H1 (cell line): ENCODE data around the gene GNG4. TPM values are rescaled to one million over a fixed set of nuclear protein-coding genes. Genes with fewer than 3 reads are reported as not detected.
"Not testable (repeated sequence)": the region's sequence is repeated elsewhere in the genome, so short reads cannot be mapped to it uniquely, and the experiment has no call there.

Source experiments
- CTCF ChIA-PET: fragments of 300-600 bp; sonication (Branson Sonifier 250); formaldehyde crosslinking; loops from one replicate; lab custom pipeline; 2021; ENCODE audit not compliant: partially characterized antibody; lab: Charles Lee
- POLR2A ChIA-PET: fragments of 300-600 bp; sonication (Branson Sonifier 250); formaldehyde crosslinking; loops from one replicate; lab custom pipeline; 2021; ENCODE audit warnings: inconsistent platforms; ENCODE audit not compliant: partially characterized antibody; lab: Charles Lee
- DNase-seq, 2 experiments: peaks; one replicate each; pipeline versions ENCODE4 v3.0.0 to v3.0.0-alpha.2; 2010 to 2022; ENCODE audit warnings: low spot score in 2 of 2, low read depth in 1 of 2, mixed read lengths in 1 of 2
- FAIRE-seq: peaks from 2 replicates; lab custom pipeline; 2011; peaks lifted over from hg19 to GRCh38; lab: Jason Lieb, UNC
- H2AFZ ChIP-seq: 2 replicates; pipeline ENCODE4 v1.8.1; 2012; ENCODE audit warnings: low read length, inconsistent platforms
- H2AK5ac ChIP-seq: 2 replicates; pipeline ENCODE4 v1.6.1; 2013; ENCODE audit warnings: low read depth, low read length
- H2BK120ac ChIP-seq: replicated peaks from 2 replicates; pipeline ENCODE3; 2013; ENCODE audit warnings: low read depth, low read length, inconsistent platforms
- H2BK12ac ChIP-seq: 2 replicates; pipeline ENCODE4 v1.6.1; 2013; ENCODE audit warnings: low read depth, low read length
- H2BK15ac ChIP-seq: 2 replicates; pipeline ENCODE4 v1.6.1; 2013; ENCODE audit warnings: low read length
- H2BK20ac ChIP-seq: 2 replicates; pipeline ENCODE4 v1.6.1; 2013; ENCODE audit warnings: low read length
- H2BK5ac ChIP-seq: 2 replicates; pipeline ENCODE4 v1.6.1; 2013; ENCODE audit warnings: low read depth, low read length
- H3K14ac ChIP-seq: 2 replicates; pipeline ENCODE4 v1.6.1; 2013; ENCODE audit warnings: inconsistent platforms; ENCODE audit not compliant: insufficient read length
- H3K18ac ChIP-seq: 2 replicates; pipeline ENCODE4 v1.6.1; 2013; ENCODE audit warnings: low read length; ENCODE audit errors: extremely low read depth
- H3K23ac ChIP-seq: 2 replicates; pipeline ENCODE4 v1.6.1; 2013; ENCODE audit warnings: inconsistent platforms; ENCODE audit not compliant: insufficient read length
- H3K23me2 ChIP-seq: 2 replicates; pipeline ENCODE4 v1.6.1; 2013; ENCODE audit warnings: low read depth, low read length
- H3K27ac ChIP-seq: 2 replicates; pipeline ENCODE4 v1.6.1; 2011; ENCODE audit warnings: low read depth, low read length, inconsistent platforms
- H3K27me3 ChIP-seq, 4 experiments: replicated peaks in 1 of 4; 1 replicate in 1 of 4; 2 replicates in 3 of 4; pipeline versions ENCODE4 v1.6.1 to v1.8.1; 2011 to 2013; ENCODE audit warnings: low read length in 3 of 4, mild to moderate bottlenecking in 3 of 4, inconsistent platforms in 2 of 4, mixed read lengths in 2 of 4, moderate library complexity in 1 of 4; ENCODE audit not compliant: control insufficient read depth in 3 of 4, insufficient read depth in 3 of 4; ENCODE audit errors: extremely low read depth in 1 of 4
- H3K36me3 ChIP-seq, 4 experiments: 2 replicates each; pipeline versions ENCODE4 v1.6.1 to v1.8.1; 2011 to 2013; ENCODE audit warnings: mild to moderate bottlenecking in 4 of 4, low read length in 3 of 4, moderate library complexity in 2 of 4, control low read depth in 1 of 4, inconsistent platforms in 1 of 4; ENCODE audit not compliant: insufficient read depth in 4 of 4, control insufficient read depth in 2 of 4
- H3K4ac ChIP-seq: replicated peaks from 2 replicates; pipeline ENCODE3; 2013; ENCODE audit warnings: low read length, low read depth, mixed read lengths, inconsistent platforms; ENCODE audit not compliant: insufficient read length
- H3K4me1 ChIP-seq, 4 experiments: replicated peaks in 1 of 4; 1 replicate in 1 of 4; 2 replicates in 3 of 4; pipeline versions ENCODE4 v1.6.1 to v1.8.1; 2011 to 2013; ENCODE audit warnings: low read length in 3 of 4, inconsistent platforms in 2 of 4, mixed read lengths in 1 of 4; ENCODE audit not compliant: insufficient read depth in 4 of 4, control insufficient read depth in 3 of 4
- H3K4me2 ChIP-seq, 2 experiments: 2 replicates each; pipeline versions ENCODE4 v1.6.1 to v1.8.1; 2011 to 2013; ENCODE audit warnings: low read depth in 2 of 2, low read length in 2 of 2, control low read depth in 1 of 2, inconsistent platforms in 1 of 2, mild to moderate bottlenecking in 1 of 2; ENCODE audit not compliant: insufficient read depth in 1 of 2
- H3K4me3 ChIP-seq, 4 experiments: fragments of 200-600, 300-600 bp in 1 of 4; sonication (generic), shearing (Covaris generic), sonication (Bioruptor Twin) in 1 of 4; 2 replicates each; pipeline versions ENCODE4 v1.5.1 to v1.8.1; 2011 to 2016; ENCODE audit warnings: low read length in 4 of 4, low read depth in 3 of 4, control low read depth in 2 of 4, inconsistent platforms in 2 of 4, mild to moderate bottlenecking in 2 of 4, mixed read lengths in 1 of 4, moderate library complexity in 1 of 4; ENCODE audit not compliant: insufficient read depth in 2 of 4; ENCODE audit errors: extremely low read depth in 1 of 4
- H3K56ac ChIP-seq: replicated peaks from 2 replicates; pipeline ENCODE3; 2013; ENCODE audit warnings: low read depth, mild to moderate bottlenecking, mixed read lengths, low read length, inconsistent platforms; ENCODE audit not compliant: insufficient read length
- H3K79me1 ChIP-seq: 2 replicates; pipeline ENCODE4 v1.6.1; 2013; ENCODE audit warnings: low read depth, low read length, control low read depth
- H3K79me2 ChIP-seq, 2 experiments: 2 replicates each; pipeline versions ENCODE4 v1.6.1 to v1.8.1; 2012 to 2013; ENCODE audit warnings: low read length in 2 of 2, mild to moderate bottlenecking in 2 of 2, inconsistent platforms in 1 of 2; ENCODE audit not compliant: insufficient read depth in 2 of 2, control insufficient read depth in 1 of 2
- H3K9ac ChIP-seq, 4 experiments: replicated peaks in 1 of 4; 1 replicate in 1 of 4; 2 replicates in 3 of 4; pipeline versions ENCODE4 v1.6.1 to v1.8.1; 2011 to 2013; ENCODE audit warnings: low read depth in 3 of 4, low read length in 3 of 4, control low read depth in 2 of 4, mild to moderate bottlenecking in 2 of 4, moderate library complexity in 2 of 4, inconsistent platforms in 1 of 4; ENCODE audit errors: extremely low read depth in 1 of 4
- H3K9me3 ChIP-seq, 2 experiments: 2 replicates each; pipeline versions ENCODE4 v1.6.1 to v1.8.1; 2012 to 2013; ENCODE audit warnings: mild to moderate bottlenecking in 2 of 2, moderate library complexity in 2 of 2, control low read depth in 1 of 2, inconsistent platforms in 1 of 2, low read depth in 1 of 2, low read length in 1 of 2, mixed read lengths in 1 of 2; ENCODE audit not compliant: insufficient read depth in 2 of 2
- H4K20me1 ChIP-seq, 2 experiments: replicated peaks in 1 of 2; 2 replicates each; pipeline versions ENCODE3 to v1.8.1; 2011 to 2013; ENCODE audit warnings: inconsistent platforms in 2 of 2, low read length in 2 of 2, mild to moderate bottlenecking in 1 of 2; ENCODE audit not compliant: insufficient read depth in 2 of 2, control insufficient read depth in 1 of 2
- H4K5ac ChIP-seq: 2 replicates; pipeline ENCODE4 v1.6.1; 2013; ENCODE audit warnings: low read length, low read depth, mixed read lengths, inconsistent platforms; ENCODE audit not compliant: insufficient read length
- H4K8ac ChIP-seq: 2 replicates; pipeline ENCODE4 v1.8.0; 2013; ENCODE audit warnings: mild to moderate bottlenecking, moderate library complexity, low read length, inconsistent platforms; ENCODE audit not compliant: insufficient read depth; ENCODE audit errors: extremely low read depth
- H4K91ac ChIP-seq: replicated peaks from 2 replicates; pipeline ENCODE3; 2013; ENCODE audit warnings: low read length, mixed read lengths, inconsistent platforms; ENCODE audit not compliant: insufficient read length
- BCL11A ChIP-seq, 2 experiments: IDR thresholded peaks; one replicate each; pipeline ENCODE4 v1.6.1; 2011; ENCODE audit warnings: low read depth in 2 of 2, low read length in 2 of 2, mild to moderate bottlenecking in 2 of 2
- JUND ChIP-seq: IDR thresholded peaks from 2 replicates; pipeline ENCODE4 v1.6.1; 2011; ENCODE audit warnings: mild to moderate bottlenecking, improper control_type of control experiment, low read length
- WGBS, 2 experiments: shearing (Covaris generic) in 1 of 2; methylation state at CpG; one replicate each; pipeline versions ENCODE4 v1.1.6 to v1.1.7; 2013 to 2015; ENCODE audit warnings: low lambda C conversion rate in 2 of 2, mixed read lengths in 2 of 2, inconsistent platforms in 1 of 2, low coverage in 1 of 2, missing lambda C conversion rate in 1 of 2; ENCODE audit not compliant: insufficient replicate concordance in 2 of 2, insufficient coverage in 1 of 2, insufficient read length in 1 of 2; ENCODE audit errors: extremely low coverage in 1 of 2, missing lambda C conversion rate in 1 of 2; 5-methylcytosine and 5-hydroxymethylcytosine counted together
- polyA plus RNA-seq, 7 experiments: library from polyadenylated mRNA; depleted of rRNA in 3 of 7; stranded (reverse) in 5 of 7; unstranded in 2 of 7; fragments of >200 nt in 5 of 7; fragments of 200-250 nt in 2 of 7; gene quantifications; 1 replicate in 5 of 7; 2 replicates in 1 of 7; 4 replicates in 1 of 7; pipeline versions ENCODE4 v1.2.1 to v1.2.3, GENCODE V29; 2011 to 2013; ENCODE audit warnings: missing spikeins in 2 of 7, mixed read lengths in 2 of 7
- total RNA-seq: library from RNA; stranded (reverse); fragmentation: NEBNext Ultra II Directional; extraction: Animal tissue kit (Norgen Biotek cat#: 25700); gene quantifications from 2 replicates; pipeline ENCODE4 v1.2.1, GENCODE V29; 2021

Gene GNG4
- total and polyA plus RNA-seq, 2 of the 8 experiments (the other 6 are each of a cell fraction or from before 2014, with no cell fraction given), result 95.5 to 96.8 TPM

GRCh38 chr1:235573880-235574279, 75.7 kb downstream of the GNG4 start (continued):
- TF ChIP-seq BCL11A (IDR thresholded peaks at IDR 0.05; ENCODE audit: low read depth in 2 of 2, low read length in 2 of 2) (no peak), JUND (no peak)

DNA sequence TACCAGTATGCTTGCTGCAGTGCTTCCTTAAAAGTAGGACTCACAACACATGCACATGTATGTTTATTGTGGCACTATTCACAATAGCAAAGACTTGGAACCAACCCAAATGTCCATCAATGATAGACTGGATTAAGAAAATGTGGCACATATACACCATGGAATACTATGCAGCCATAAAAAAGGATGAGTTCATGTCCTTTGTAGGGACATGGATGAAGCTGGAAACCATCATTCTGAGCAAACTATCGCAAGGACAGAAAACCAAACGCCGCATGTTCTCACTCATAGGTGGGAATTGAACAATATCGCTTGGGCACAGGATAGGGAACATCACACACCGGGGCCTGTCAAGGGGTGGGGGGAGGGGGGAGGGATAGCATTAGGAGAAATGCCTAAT, 76.6 kb downstream of the GNG4 start:
- H3K14ac ChIP-seq, H3K18ac ChIP-seq, H4K20me1 ChIP-seq, FAIRE-seq, H3K79me1 ChIP-seq, H3K9ac ChIP-seq, H3K27me3 ChIP-seq, H3K36me3 ChIP-seq, H3K79me2 ChIP-seq, H3K4me2 ChIP-seq, H2BK20ac ChIP-seq, H3K4ac ChIP-seq, H4K8ac ChIP-seq, H2AK5ac ChIP-seq, H3K23ac ChIP-seq, H4K5ac ChIP-seq, H2BK15ac ChIP-seq, H2BK12ac ChIP-seq, H3K4me1 ChIP-seq, POLR2A ChIA-PET, H4K91ac ChIP-seq, H3K56ac ChIP-seq, H3K9me3 ChIP-seq, H2BK5ac ChIP-seq, H3K4me3 ChIP-seq, H2BK120ac ChIP-seq, H3K23me2 ChIP-seq, DNase-seq, H3K27ac ChIP-seq, H2AFZ ChIP-seq: not testable (repeated sequence)
- 91% methylated on average over 5 of the region's 5 CpGs; no CpG with 5 or more reads in 1 of the 2 experiments for WGBS, 2 experiments
- CTCF ChIA-PET, result interaction anchor here (1.2 to 2.2 kb wide), 4 partner anchors 9 to 28 kb away, joined by 3 to 8 read pairs (median 4); no protein-coding TSS in a partner anchor
